RWPE2 (cell line): ENCODE results near the gene RNF166.

Experiments
- ATAC-seq: fragments of 200-7000 bp; cut with Tn5 transposase; 3 replicates; pipeline ENCODE4 v1.9.1; 2021; ENCODE audit warnings: low read depth
- DNase-seq: peaks from one replicate; pipeline ENCODE4 v3.0.0-alpha.2; 2020; ENCODE audit warnings: low spot score
- H3K27ac ChIP-seq: fragments of 450-650 bp; 2 replicates; pipeline ENCODE4 v1.5.1; 2017; ENCODE audit warnings: mild to moderate bottlenecking; ENCODE audit not compliant: poor library complexity, severe bottlenecking
- H3K27me3 ChIP-seq: fragments of 250-450 bp; sonication (Bioruptor Pico); 2 replicates; pipeline ENCODE4 v1.5.1; 2021; ENCODE audit warnings: mild to moderate bottlenecking, moderate library complexity; ENCODE audit not compliant: insufficient read depth, poor library complexity, severe bottlenecking
- H3K36me3 ChIP-seq: fragments of 250-450 bp; sonication (Bioruptor Pico); 2 replicates; pipeline ENCODE4 v1.5.1; 2020; ENCODE audit warnings: low read depth, mild to moderate bottlenecking, moderate library complexity
- H3K4me1 ChIP-seq: fragments of 250-450 bp; sonication (Bioruptor Pico); 2 replicates; pipeline ENCODE4 v1.5.1; 2021; ENCODE audit warnings: mild to moderate bottlenecking, moderate library complexity; ENCODE audit not compliant: insufficient read depth, poor library complexity, severe bottlenecking
- H3K4me3 ChIP-seq: fragments of 250-450 bp; sonication (Bioruptor Pico); 2 replicates; pipeline ENCODE4 v1.5.1; 2021; ENCODE audit warnings: mild to moderate bottlenecking, moderate library complexity; ENCODE audit not compliant: severe bottlenecking
- H3K9me3 ChIP-seq: fragments of 250-450 bp; sonication (Bioruptor Pico); 2 replicates; pipeline ENCODE4 v1.5.1; 2021; ENCODE audit warnings: mild to moderate bottlenecking, moderate library complexity; ENCODE audit not compliant: severe bottlenecking
- CTCF ChIP-seq: fragments of 450-650 bp; IDR thresholded peaks from one replicate; pipeline ENCODE4 v1.5.1; 2017; ENCODE audit warnings: mild to moderate bottlenecking, moderate library complexity; ENCODE audit not compliant: poor library complexity, severe bottlenecking

Gene RNF166

GRCh38 chr16:88710556-88710955 is 4.3 kb upstream of the RNF166 start:
- DNase-seq (no peak), ATAC-seq (no peak)
- Histone ChIP-seq H3K27me3 (no peaks in the 10 kb centered on the region), H3K27ac (no peak overlapping the region), H3K36me3 (peaks cover 24% of the 10 kb centered on the region), H3K4me1 (no peaks in the 10 kb centered on the region), H3K4me3 (no peak overlapping the region), H3K9me3 (no peaks in the 10 kb centered on the region)
- TF ChIP-seq CTCF = no peak

GRCh38 chr16:88706965-88707826 is 988 bp upstream of the RNF166 start:
- H3K27ac ChIP-seq = peak overlapping the region; percentile 7

GRCh38 chr16:88705801-88706228 is 393 bp downstream of the RNF166 start:
- no peak for TF ChIP-seq CTCF
- Histone ChIP-seq H3K9me3 (no peaks in the 10 kb centered on the region), H3K27me3 (no peaks in the 10 kb centered on the region), H3K27ac (peak overlapping the region; percentile 7), H3K36me3 (no peaks in the 10 kb centered on the region), H3K4me1 (peaks cover 5% of the 10 kb centered on the region), H3K4me3 (peak overlapping the region; percentile 77)
- DNase-seq = no peak
- no peak for ATAC-seq

More at GRCh38 chr16:88706965-88707826, 988 bp upstream of the RNF166 start:
- Histone ChIP-seq H3K4me1 (no peaks in the 10 kb centered on the region), H3K27me3 (no peaks in the 10 kb centered on the region), H3K9me3 (no peaks in the 10 kb centered on the region), H3K4me3 (peak overlapping the region; percentile 77), H3K36me3 (no peaks in the 10 kb centered on the region)
- DNase-seq = no peak
- ATAC-seq = no peak
- no peak for TF ChIP-seq CTCF

GRCh38 chr16:88705076-88705684 is 1.0 kb downstream of the RNF166 start:
- no peaks in the 10 kb centered on the region for H3K27me3 ChIP-seq
- no peak for TF ChIP-seq CTCF
- no peak overlapping the region for H3K27ac ChIP-seq
- peak overlapping the region; percentile 77 for H3K4me3 ChIP-seq
- 0 out of 2 replicates have a peak, but pooled peaks cover 4% of the 10 kb centered on the region for H3K36me3 ChIP-seq
- ATAC-seq (no peak), DNase-seq (no peak)
- peaks cover 7% of the 10 kb centered on the region for H3K4me1 ChIP-seq
- H3K9me3 ChIP-seq = no peaks in the 10 kb centered on the region
